Loucy (cell line): ENCODE data around the gene LCN12.

ENCODE experiments used
- H2AFZ ChIP-seq: fragments of 200-600 bp; sonication (generic); 2 replicates; pipeline ENCODE4 v1.6.0; 2016; ENCODE audit warnings: antibody characterized with exemption, mild to moderate bottlenecking, low read length, moderate library complexity
- H3F3A ChIP-seq: fragments of 200-600 bp; 2 replicates; pipeline ENCODE4 v1.6.0; 2016; ENCODE audit warnings: antibody characterized with exemption, low read depth, mild to moderate bottlenecking
- H3K27me3 ChIP-seq: fragments of 200-600 bp; sonication (generic); 2 replicates; pipeline ENCODE4 v1.6.1; 2014; ENCODE audit warnings: low read length, mild to moderate bottlenecking; ENCODE audit not compliant: insufficient read depth, poor library complexity, severe bottlenecking
- H3K36me3 ChIP-seq: fragments of 200-600 bp; sonication (generic); 2 replicates; pipeline ENCODE4 v1.6.1; 2016; ENCODE audit warnings: low read length; ENCODE audit not compliant: insufficient read depth
- H3K4me1 ChIP-seq: fragments of 200-600 bp; sonication (generic); 2 replicates; pipeline ENCODE4 v1.5.1; 2014; ENCODE audit warnings: low read length, mild to moderate bottlenecking; ENCODE audit not compliant: insufficient read depth, poor library complexity, severe bottlenecking
- H3K4me2 ChIP-seq: fragments of 200-600 bp; sonication (generic); 2 replicates; pipeline ENCODE4 v1.6.0; 2014; ENCODE audit warnings: antibody characterized with exemption, low read length, low read depth, mild to moderate bottlenecking; ENCODE audit not compliant: poor library complexity, severe bottlenecking
- H3K4me3 ChIP-seq: fragments of 200-600 bp; sonication (generic); 2 replicates; pipeline ENCODE4 v1.5.1; 2014; ENCODE audit warnings: low read length, mild to moderate bottlenecking, mixed read lengths; ENCODE audit not compliant: poor library complexity, severe bottlenecking
- H3K79me2 ChIP-seq: fragments of 200-600 bp; sonication (generic); 2 replicates; pipeline ENCODE4 v1.6.1; 2014; ENCODE audit warnings: low read length; ENCODE audit not compliant: insufficient read depth
- H3K9ac ChIP-seq: fragments of 200-600 bp; sonication (generic); 2 replicates; pipeline ENCODE4 v1.6.0; 2014; ENCODE audit warnings: mild to moderate bottlenecking, low read depth, low read length, moderate library complexity; ENCODE audit not compliant: poor library complexity, severe bottlenecking
- H3K9me2 ChIP-seq: fragments of 200-600 bp; sonication (generic); replicated peaks from 2 replicates; pipeline ENCODE4 v1.6.1; 2016; ENCODE audit warnings: low read depth, low read length, mixed read lengths
- H3K9me3 ChIP-seq: fragments of 200-600 bp; sonication (generic); 2 replicates; pipeline ENCODE4 v1.6.1; 2014; ENCODE audit warnings: mild to moderate bottlenecking, antibody characterized with exemption, low read length, low read depth; ENCODE audit not compliant: insufficient read depth
- H4K20me1 ChIP-seq: fragments of 200-600 bp; sonication (generic); 2 replicates; pipeline ENCODE4 v1.6.0; 2014; ENCODE audit warnings: antibody characterized with exemption, low read length, mild to moderate bottlenecking; ENCODE audit not compliant: insufficient read depth, poor library complexity, severe bottlenecking
- EZH2phosphoT487 ChIP-seq: fragments of 200-600 bp; IDR thresholded peaks from 2 replicates; pipeline ENCODE4 v1.6.1; 2018; ENCODE audit warnings: antibody characterized with exemption, mild to moderate bottlenecking, moderate library complexity, borderline replicate concordance
- TF ChIP-seq, protein P1 (sequence below): fragments of 200-600 bp; sonication (generic); conservative IDR thresholded peaks from 2 replicates; pipeline ENCODE4 v1.5.1; 2014; ENCODE audit warnings: mild to moderate bottlenecking, antibody characterized with exemption, low read length

Gene LCN12

DNA sequence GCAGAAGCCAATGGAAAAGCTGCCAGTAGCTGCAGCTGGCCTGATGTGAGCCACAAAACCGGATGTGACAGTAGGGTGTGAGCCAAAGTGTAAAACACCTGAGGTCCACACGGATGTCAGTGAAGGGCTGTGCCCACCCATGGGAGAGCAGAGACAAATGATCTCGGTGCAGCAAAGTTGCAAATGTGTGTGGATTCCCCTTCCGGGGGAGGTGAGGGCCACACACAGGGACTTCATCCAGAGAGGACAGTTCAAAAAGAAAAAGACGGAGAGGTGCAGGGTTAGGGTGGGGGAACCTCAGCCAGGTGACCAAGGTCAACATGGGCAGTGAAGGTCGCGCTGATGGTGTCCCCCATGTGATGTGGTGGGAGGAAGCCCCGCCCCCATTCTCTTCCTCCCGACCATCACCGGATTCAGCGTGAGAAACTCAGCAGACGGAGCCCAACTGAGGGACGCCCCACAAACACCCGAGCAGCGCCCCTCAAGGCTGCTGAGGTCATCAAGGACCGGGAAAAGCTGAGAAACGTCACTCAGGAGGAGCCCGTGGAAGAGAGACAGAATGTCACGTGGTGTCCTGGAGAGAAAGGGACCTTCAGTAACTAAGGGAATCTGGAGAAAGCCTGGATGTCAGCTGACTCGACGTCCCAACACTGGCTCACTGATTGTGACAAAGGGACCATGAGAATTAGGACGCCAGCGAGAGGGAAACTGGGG, 13.9 kb downstream of the LCN12 start:
- Histone ChIP-seq H3K4me3 (peak overlapping the region; percentile 76), H3K4me2 (peak overlapping the region; percentile 88), H3K9ac (peak overlapping the region; percentile 54), H3F3A (no peaks in the 10 kb centered on the region), H2AFZ (peak overlapping the region; percentile 99), H3K9me2 (no peaks in the 10 kb centered on the region), H3K9me3 (no peaks in the 10 kb centered on the region), H3K27me3 (no peaks in the 10 kb centered on the region), H4K20me1 (no peaks in the 10 kb centered on the region), H3K4me1 (peaks cover 9% of the 10 kb centered on the region), H3K36me3 (no peaks in the 10 kb centered on the region), H3K79me2 (no peaks in the 10 kb centered on the region)
- TF ChIP-seq, protein P1, sequence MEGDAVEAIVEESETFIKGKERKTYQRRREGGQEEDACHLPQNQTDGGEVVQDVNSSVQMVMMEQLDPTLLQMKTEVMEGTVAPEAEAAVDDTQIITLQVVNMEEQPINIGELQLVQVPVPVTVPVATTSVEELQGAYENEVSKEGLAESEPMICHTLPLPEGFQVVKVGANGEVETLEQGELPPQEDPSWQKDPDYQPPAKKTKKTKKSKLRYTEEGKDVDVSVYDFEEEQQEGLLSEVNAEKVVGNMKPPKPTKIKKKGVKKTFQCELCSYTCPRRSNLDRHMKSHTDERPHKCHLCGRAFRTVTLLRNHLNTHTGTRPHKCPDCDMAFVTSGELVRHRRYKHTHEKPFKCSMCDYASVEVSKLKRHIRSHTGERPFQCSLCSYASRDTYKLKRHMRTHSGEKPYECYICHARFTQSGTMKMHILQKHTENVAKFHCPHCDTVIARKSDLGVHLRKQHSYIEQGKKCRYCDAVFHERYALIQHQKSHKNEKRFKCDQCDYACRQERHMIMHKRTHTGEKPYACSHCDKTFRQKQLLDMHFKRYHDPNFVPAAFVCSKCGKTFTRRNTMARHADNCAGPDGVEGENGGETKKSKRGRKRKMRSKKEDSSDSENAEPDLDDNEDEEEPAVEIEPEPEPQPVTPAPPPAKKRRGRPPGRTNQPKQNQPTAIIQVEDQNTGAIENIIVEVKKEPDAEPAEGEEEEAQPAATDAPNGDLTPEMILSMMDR = no peak
- no peak for TF ChIP-seq EZH2phosphoT487

DNA sequence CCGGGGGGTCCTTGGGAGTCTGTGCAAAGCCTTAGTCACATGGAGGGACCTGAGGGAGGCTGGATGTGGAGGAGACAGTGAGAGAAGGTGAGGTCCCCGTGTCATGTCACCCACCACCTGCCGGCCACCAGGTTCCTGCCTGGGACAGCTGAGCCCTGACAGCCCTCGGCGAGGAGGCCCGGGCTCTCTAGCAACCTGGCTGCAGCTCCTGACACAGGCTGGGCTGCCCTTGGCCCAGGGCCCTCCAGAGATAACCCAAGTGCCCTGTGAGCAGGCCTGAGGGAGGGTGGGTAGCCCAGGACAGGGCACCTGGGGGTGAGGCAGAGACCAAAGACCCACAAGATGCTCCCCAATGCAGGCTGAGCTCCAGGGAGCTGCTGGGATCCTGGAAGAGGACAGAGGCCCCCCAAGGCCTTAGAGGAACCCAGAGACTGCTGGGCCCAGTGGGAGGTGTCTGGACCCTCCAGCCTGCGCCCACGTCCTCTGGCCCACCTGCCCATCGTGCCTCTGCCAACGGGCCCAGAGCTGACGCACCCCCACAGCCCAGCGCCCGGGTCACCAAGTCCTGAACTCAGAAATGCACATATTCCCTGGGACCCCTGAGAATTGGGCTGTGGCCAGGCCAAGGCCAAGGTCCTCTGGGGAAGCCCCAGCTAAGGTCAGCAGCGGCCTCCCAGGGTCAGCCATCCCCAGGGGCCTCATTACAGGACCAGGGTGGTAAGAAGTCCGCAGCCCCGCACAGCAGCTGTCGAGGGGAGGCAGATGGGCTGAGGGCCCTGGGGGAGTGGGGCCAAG, 16.5 kb downstream of the LCN12 start:
- no peak overlapping the region for H3K4me3 ChIP-seq
- H4K20me1 ChIP-seq = no peaks in the 10 kb centered on the region
- H3K27me3 ChIP-seq = no peaks in the 10 kb centered on the region
- no peak for TF ChIP-seq EZH2phosphoT487
- TF ChIP-seq, protein P1 = no peak
- no peaks in the 10 kb centered on the region for H3K36me3 ChIP-seq
- no peaks in the 10 kb centered on the region for H3K9me3 ChIP-seq
- no peak overlapping the region for H3K9ac ChIP-seq
- no peaks in the 10 kb centered on the region for H3K9me2 ChIP-seq
- H3K79me2 ChIP-seq = no peaks in the 10 kb centered on the region
- no peak overlapping the region for H3K4me2 ChIP-seq
- no peaks in the 10 kb centered on the region for H3F3A ChIP-seq
- peaks cover 9% of the 10 kb centered on the region for H3K4me1 ChIP-seq
- H2AFZ ChIP-seq = no peak overlapping the region

DNA sequence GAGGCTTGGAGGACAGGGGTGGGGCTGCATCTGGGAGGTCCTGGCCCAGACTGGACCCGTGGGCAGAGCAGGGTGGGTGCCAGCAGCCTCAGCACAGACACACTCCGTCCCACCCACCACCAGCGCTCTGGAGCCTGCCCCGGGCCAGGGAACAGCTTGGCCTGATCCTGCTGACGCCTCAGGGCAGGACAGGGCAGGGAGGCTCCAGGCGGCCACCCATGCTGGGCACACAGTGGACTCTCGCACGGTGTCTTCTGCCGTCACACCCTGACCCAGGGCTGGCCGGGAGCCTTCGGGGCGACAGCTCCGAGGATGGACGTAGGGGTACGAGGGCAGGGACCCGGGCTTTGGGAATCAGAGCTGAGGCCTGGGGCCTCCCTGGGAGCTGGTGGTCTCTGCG, 17.1 kb downstream of the LCN12 start:
- Histone ChIP-seq H3K9me2 (no peaks in the 10 kb centered on the region), H3K4me1 (peaks cover 9% of the 10 kb centered on the region), H3F3A (no peaks in the 10 kb centered on the region), H4K20me1 (no peaks in the 10 kb centered on the region), H3K27me3 (no peaks in the 10 kb centered on the region), H3K79me2 (no peaks in the 10 kb centered on the region), H3K9ac (no peak overlapping the region), H3K9me3 (no peaks in the 10 kb centered on the region), H2AFZ (no peak overlapping the region), H3K4me3 (no peak overlapping the region), H3K36me3 (no peaks in the 10 kb centered on the region), H3K4me2 (no peak overlapping the region)
- TF ChIP-seq EZH2phosphoT487 = no peak
- TF ChIP-seq, protein P1 = no peak
